Gastrocnemius medialis (tissue), 4 donors: ENCODE data around the gene SLC52A1.

Experiments
- CTCF ChIP-seq, 5 experiments: fragments of 450-650 bp in 3 of 5; fragments of 200-600 bp in 2 of 5; sonication (generic) in 2 of 5; IDR thresholded peaks in 4 of 5; conservative IDR thresholded peaks in 1 of 5; 1 replicate in 4 of 5; 2 replicates in 1 of 5; pipeline ENCODE4 v1.5.1; 2016 to 2019; ENCODE audit warnings: antibody characterized with exemption in 5 of 5, mild to moderate bottlenecking in 3 of 5, moderate library complexity in 3 of 5
- POLR2A ChIP-seq, 2 donors: fragments of 450-650 bp; IDR thresholded peaks; one replicate each; pipeline ENCODE4 v1.6.1; 2017; ENCODE audit warnings: antibody characterized with exemption in 2 of 2, mild to moderate bottlenecking in 2 of 2, moderate library complexity in 2 of 2

GRCh38 chr17:4986403-4986802, 48.8 kb downstream of the SLC52A1 start:
- TF ChIP-seq CTCF (IDR thresholded peaks at IDR 0.05 in 4 of 5, conservative IDR thresholded peaks at IDR 0.05 in 1 of 5) (no peak), POLR2A (IDR thresholded peaks at IDR 0.05) (no peak)
